Calu3 (cell line): ENCODE data around the gene C1QL3. TPM values are rescaled to one million over a fixed set of nuclear protein-coding genes. Genes with fewer than 3 reads are reported as not detected.

ENCODE experiments used
- BruUV-seq: library from RNA; stranded (reverse); fragments of 400-500 nt; replicated peaks from 2 replicates; lab custom pipeline; 2021; lab: Mats Ljungman, UMichigan
- CTCF ChIA-PET: fragments of 300-600 bp; sonication (Branson Sonifier 250); formaldehyde crosslinking; loops from one replicate; lab custom pipeline; 2022; ENCODE audit warnings: antibody characterized with exemption; lab: Charles Lee
- DNase-seq: peaks from one replicate; pipeline ENCODE4 v3.0.0; 2022
- H3K27ac Mint-ChIP-seq: one replicate; pipeline ENCODE4 v1.8.0; 2022; ENCODE audit warnings: mixed read lengths; ENCODE audit not compliant: unreplicated experiment
- H3K27me3 Mint-ChIP-seq: one replicate; pipeline ENCODE4 v1.8.0; 2022; ENCODE audit warnings: mixed read lengths; ENCODE audit not compliant: unreplicated experiment
- H3K36me3 Mint-ChIP-seq: one replicate; pipeline ENCODE4 v1.8.0; 2022; ENCODE audit warnings: mild to moderate bottlenecking, moderate library complexity, mixed read lengths; ENCODE audit not compliant: insufficient read depth, unreplicated experiment
- H3K4me1 Mint-ChIP-seq: one replicate; pipeline ENCODE4 v1.8.0; 2022; ENCODE audit warnings: mild to moderate bottlenecking, low read depth, mixed read lengths; ENCODE audit not compliant: unreplicated experiment
- H3K4me3 Mint-ChIP-seq: one replicate; pipeline ENCODE4 v1.8.0; 2022; ENCODE audit warnings: mild to moderate bottlenecking, low read depth, moderate library complexity, mixed read lengths; ENCODE audit not compliant: unreplicated experiment
- H3K9me3 Mint-ChIP-seq: one replicate; pipeline ENCODE4 v1.8.0; 2022; ENCODE audit warnings: low read depth, mixed read lengths; ENCODE audit not compliant: unreplicated experiment
- CTCF ChIP-seq: fragments of 200-600 bp; IDR thresholded peaks from one replicate; pipeline ENCODE4 v1.8.0; 2022; ENCODE audit warnings: antibody characterized with exemption; ENCODE audit not compliant: unreplicated experiment
- intact Hi-C: fragments of 100-400 bp; cut with micrococcal nuclease; formaldehyde crosslinking; loops from one replicate; pipeline ENCODE4 v1.10.0; 2022; ENCODE audit not compliant: unreplicated experiment
- total RNA-seq: library from RNA; stranded (reverse); gene quantifications from 2 replicates; pipeline ENCODE4 v1.2.3, GENCODE V29; 2022

Gene C1QL3
- total RNA-seq, 1 experiment from 2014 or later, result not detected

GRCh38 chr10:16527452-16527851 lies 5.8 kb upstream of the C1QL3 start:
- intact Hi-C loops, result no loop called here
- no peak for DNase-seq
- Mint-ChIP-seq H3K4me1 (no peaks in the 10 kb centered on the region), H3K4me3 (no peak overlapping the region), H3K9me3 (no peaks in the 10 kb centered on the region), H3K36me3 (no peaks in the 10 kb centered on the region), H3K27ac (no peak overlapping the region), H3K27me3 (no peaks in the 10 kb centered on the region)
- no peak for TF ChIP-seq CTCF
- no TSS peak for BruUV-seq
- CTCF ChIA-PET, result interaction anchor here (0.6 kb wide), 1 partner anchor 920 kb away, joined by 3 read pairs; no protein-coding TSS in a partner anchor

GRCh38 chr10:16520900-16521299 lies 779 bp downstream of the C1QL3 start:
- intact Hi-C loops, result no loop called here
- peak; percentile 26 for DNase-seq
- no peaks in the 10 kb centered on the region for H3K9me3 Mint-ChIP-seq
- H3K36me3 Mint-ChIP-seq, result peaks cover 6% of the 10 kb centered on the region
- no peaks in the 10 kb centered on the region for H3K4me1 Mint-ChIP-seq
- CTCF ChIA-PET, result interaction anchor here (0.7 kb wide), 1 partner anchor 62 kb away, joined by 3 read pairs; no protein-coding TSS in a partner anchor
- H3K4me3 Mint-ChIP-seq, result peak overlapping the region; percentile 65
- peak; percentile 14 for TF ChIP-seq CTCF
- no peaks in the 10 kb centered on the region for H3K27me3 Mint-ChIP-seq
- BruUV-seq, result no TSS peak
- no peak overlapping the region for H3K27ac Mint-ChIP-seq

- Mint-ChIP-seq H3K27ac (no peak overlapping the region), H3K27me3 (no peaks in the 10 kb centered on the region), H3K9me3 (no peaks in the 10 kb centered on the region), H3K4me1 (no peaks in the 10 kb centered on the region), H3K36me3 (peaks cover 6% of the 10 kb centered on the region), H3K4me3 (no peak overlapping the region)
- no peak for TF ChIP-seq CTCF
- CTCF ChIA-PET, result no interaction called here
- intact Hi-C loops, result no loop called here
- DNase-seq, result no peak
- BruUV-seq, result no TSS peak
These were observed 1.5 kb downstream of the C1QL3 start for GRCh38 chr10:16519908-16520861.

GRCh38 chr10:16519250-16519907 lies 2.3 kb downstream of the C1QL3 start:
- CTCF ChIA-PET, result interaction anchor here (0.7 kb wide), 1 partner anchor 294 kb away, joined by 3 read pairs; no protein-coding TSS in a partner anchor
- BruUV-seq, result no TSS peak
- Mint-ChIP-seq H3K27me3 (no peaks in the 10 kb centered on the region), H3K27ac (no peak overlapping the region), H3K4me1 (no peaks in the 10 kb centered on the region), H3K36me3 (peaks cover 6% of the 10 kb centered on the region), H3K9me3 (no peaks in the 10 kb centered on the region), H3K4me3 (no peak overlapping the region)
- no peak for DNase-seq
- intact Hi-C loops, result no loop called here
- TF ChIP-seq CTCF, result no peak
